Measurements from ENCODE around the gene FBXW11. TPM values are rescaled to one million over a fixed set of nuclear protein-coding genes. Genes with fewer than 3 reads are reported as not detected.

The FBXW11 gene
- polyA plus RNA-seq, 1 donor (not counting 4 experiments of a cell fraction or from before 2014, with no cell fraction given) = 48.4 TPM

DNA sequence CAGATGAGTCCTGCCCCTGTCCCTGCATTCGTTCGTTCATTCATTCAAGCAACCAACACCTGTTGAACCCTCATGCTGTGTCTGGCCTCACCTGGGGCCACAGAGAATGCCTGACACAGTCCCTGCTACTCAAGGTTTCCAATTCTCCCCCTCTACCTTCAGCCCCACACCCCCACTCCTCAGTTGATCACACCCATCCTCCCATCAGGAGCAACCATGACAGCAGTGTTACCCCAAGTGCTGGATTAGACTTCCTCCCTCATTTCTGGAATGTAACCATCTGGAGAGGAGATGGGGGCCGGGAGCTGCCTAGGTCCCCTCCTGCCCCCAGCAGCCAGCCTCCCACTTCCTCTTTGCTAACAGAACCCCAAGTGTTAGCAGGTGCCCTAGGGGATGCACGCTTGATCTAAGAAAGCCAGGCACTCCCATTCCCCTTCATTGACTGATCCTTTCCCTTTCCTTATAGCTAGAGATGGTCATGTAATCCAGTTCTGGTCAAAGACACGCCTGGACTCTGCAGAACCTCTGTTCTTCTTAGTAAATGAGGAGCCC, 163.6 kb downstream of the FBXW11 start:
- no peaks in the 10 kb centered on the region for H3K27me3 ChIP-seq (ENCODE audit: control insufficient read depth, extremely low read depth, insufficient read depth, low read length)
- no peak overlapping the region for H3K27ac ChIP-seq (ENCODE audit: control insufficient read depth, insufficient read depth, low read length)
- no peaks in the 10 kb centered on the region for H3K9me1 ChIP-seq (ENCODE audit: control insufficient read depth, extremely low read depth, insufficient read depth, low read length)
- H3K4me2 ChIP-seq (ENCODE audit: control insufficient read depth, extremely low read depth, insufficient read depth, low read depth, low read length) = peak overlapping the region; percentile 84
- H3K36me3 ChIP-seq (ENCODE audit: control insufficient read depth in 2 of 2, extremely low read depth in 1 of 2, insufficient read depth in 2 of 2, low read length in 2 of 2) = no peaks in the 10 kb centered on the region
- H2AFZ ChIP-seq (ENCODE audit: control insufficient read depth, low read length) = no peak overlapping the region
- H3K4me1 ChIP-seq (ENCODE audit: control insufficient read depth, extremely low read depth, insufficient read depth, low read length) = peaks cover 9% of the 10 kb centered on the region
- no peak overlapping the region for H3K4me3 ChIP-seq (ENCODE audit: control insufficient read depth in 2 of 3, extremely low read depth in 1 of 3, insufficient read depth in 2 of 3, low read depth in 1 of 3, low read length in 3 of 3)
- no peaks in the 10 kb centered on the region for H3K79me2 ChIP-seq (ENCODE audit: control insufficient read depth, insufficient read depth, low read length)
- dilution Hi-C loops (cut with MboI; ENCODE audit: extremely low pct_ligation_motif_present, low sequenced_read_pairs) = no loop called here
- H4K20me1 ChIP-seq (ENCODE audit: control insufficient read depth, extremely low read depth, insufficient read depth, low read length) = no peaks in the 10 kb centered on the region
- H3K9ac ChIP-seq (ENCODE audit: control insufficient read depth, extremely low read depth, insufficient read depth, low read length) = no peak overlapping the region
- no peak for FAIRE-seq
- DNase-seq (ENCODE audit: low read depth, low spot score) = no peak
- H3K9me3 ChIP-seq (ENCODE audit: control insufficient read depth, low read depth, low read length) = no peaks in the 10 kb centered on the region
- TF ChIP-seq EZH2 (IDR thresholded peaks at IDR 0.05; ENCODE audit: low read length) = no peak
- TF ChIP-seq, protein P1, sequence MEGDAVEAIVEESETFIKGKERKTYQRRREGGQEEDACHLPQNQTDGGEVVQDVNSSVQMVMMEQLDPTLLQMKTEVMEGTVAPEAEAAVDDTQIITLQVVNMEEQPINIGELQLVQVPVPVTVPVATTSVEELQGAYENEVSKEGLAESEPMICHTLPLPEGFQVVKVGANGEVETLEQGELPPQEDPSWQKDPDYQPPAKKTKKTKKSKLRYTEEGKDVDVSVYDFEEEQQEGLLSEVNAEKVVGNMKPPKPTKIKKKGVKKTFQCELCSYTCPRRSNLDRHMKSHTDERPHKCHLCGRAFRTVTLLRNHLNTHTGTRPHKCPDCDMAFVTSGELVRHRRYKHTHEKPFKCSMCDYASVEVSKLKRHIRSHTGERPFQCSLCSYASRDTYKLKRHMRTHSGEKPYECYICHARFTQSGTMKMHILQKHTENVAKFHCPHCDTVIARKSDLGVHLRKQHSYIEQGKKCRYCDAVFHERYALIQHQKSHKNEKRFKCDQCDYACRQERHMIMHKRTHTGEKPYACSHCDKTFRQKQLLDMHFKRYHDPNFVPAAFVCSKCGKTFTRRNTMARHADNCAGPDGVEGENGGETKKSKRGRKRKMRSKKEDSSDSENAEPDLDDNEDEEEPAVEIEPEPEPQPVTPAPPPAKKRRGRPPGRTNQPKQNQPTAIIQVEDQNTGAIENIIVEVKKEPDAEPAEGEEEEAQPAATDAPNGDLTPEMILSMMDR (optimal IDR thresholded peaks at IDR 0.05 in 1 of 3, IDR thresholded peaks at IDR 0.05 in 1 of 3, conservative IDR thresholded peaks at IDR 0.05 in 1 of 3; ENCODE audit: extremely low read depth in 1 of 3, insufficient read depth in 2 of 3, low read length in 3 of 3) = no peak

DNA sequence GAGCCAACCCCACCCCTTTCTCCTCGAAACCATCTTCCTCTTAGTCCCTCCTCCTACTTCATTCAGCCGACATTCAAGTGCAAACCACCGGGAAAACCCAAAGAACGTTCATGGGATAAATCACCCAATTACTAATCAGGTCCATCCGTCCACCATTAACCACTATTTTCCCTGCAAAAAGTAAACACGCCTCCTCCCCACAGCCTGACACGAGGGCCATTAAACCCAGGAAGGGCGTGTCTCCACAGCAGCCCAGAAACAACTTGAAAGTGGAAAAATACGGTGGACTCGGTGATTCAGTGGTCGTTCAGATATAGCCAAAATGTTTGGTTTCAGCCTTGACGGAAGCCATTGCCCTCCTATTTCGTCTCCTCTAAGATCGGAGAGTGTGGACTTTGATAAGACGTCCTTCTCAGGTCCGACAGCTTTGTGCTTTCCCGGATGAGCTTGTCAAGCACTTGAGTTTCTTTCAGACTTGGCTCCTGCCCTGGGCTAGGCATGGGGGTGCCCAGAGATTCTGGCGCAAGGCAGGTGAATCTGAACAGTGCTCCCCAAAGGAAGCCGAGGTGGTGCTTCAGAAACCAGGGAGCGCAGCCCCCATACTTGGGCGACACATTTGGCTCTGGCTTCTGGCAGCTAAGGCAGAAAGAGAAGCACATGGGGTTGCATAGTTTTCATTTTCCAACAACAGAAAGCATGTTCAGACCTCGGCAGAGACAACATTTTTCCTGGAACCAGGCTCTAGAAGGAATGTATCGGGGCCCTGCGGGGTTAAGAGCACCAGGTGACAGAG, 164.3 kb downstream of the FBXW11 start:
- H3K79me2 ChIP-seq (ENCODE audit: control insufficient read depth, insufficient read depth, low read length) = no peaks in the 10 kb centered on the region
- DNase-seq (ENCODE audit: low read depth, low spot score) (no peak), FAIRE-seq (peak; percentile 44)
- no peaks in the 10 kb centered on the region for H3K9me1 ChIP-seq (ENCODE audit: control insufficient read depth, extremely low read depth, insufficient read depth, low read length)
- no peaks in the 10 kb centered on the region for H4K20me1 ChIP-seq (ENCODE audit: control insufficient read depth, extremely low read depth, insufficient read depth, low read length)
- no peaks in the 10 kb centered on the region for H3K36me3 ChIP-seq (ENCODE audit: control insufficient read depth in 2 of 2, extremely low read depth in 1 of 2, insufficient read depth in 2 of 2, low read length in 2 of 2)
- H3K27ac ChIP-seq (ENCODE audit: control insufficient read depth, insufficient read depth, low read length) = no peak overlapping the region
- H2AFZ ChIP-seq (ENCODE audit: control insufficient read depth, low read length) = peak overlapping the region; percentile 90
- H3K9ac ChIP-seq (ENCODE audit: control insufficient read depth, extremely low read depth, insufficient read depth, low read length) = no peak overlapping the region
- H3K4me1 ChIP-seq (ENCODE audit: control insufficient read depth, extremely low read depth, insufficient read depth, low read length) = peaks cover 9% of the 10 kb centered on the region
- TF ChIP-seq, protein P1 (optimal IDR thresholded peaks at IDR 0.05 in 1 of 3, IDR thresholded peaks at IDR 0.05 in 1 of 3, conservative IDR thresholded peaks at IDR 0.05 in 1 of 3; ENCODE audit: extremely low read depth in 1 of 3, insufficient read depth in 2 of 3, low read length in 3 of 3) = no peak
- no peak for TF ChIP-seq EZH2 (IDR thresholded peaks at IDR 0.05; ENCODE audit: low read length)
- dilution Hi-C loops (cut with MboI; ENCODE audit: extremely low pct_ligation_motif_present, low sequenced_read_pairs) = no loop called here
- peak overlapping the region in 2 of 3 experiments; percentile 37 to 56 for H3K4me3 ChIP-seq (ENCODE audit: control insufficient read depth in 2 of 3, extremely low read depth in 1 of 3, insufficient read depth in 2 of 3, low read depth in 1 of 3, low read length in 3 of 3)
- H3K9me3 ChIP-seq (ENCODE audit: control insufficient read depth, low read depth, low read length) = no peaks in the 10 kb centered on the region
- no peaks in the 10 kb centered on the region for H3K27me3 ChIP-seq (ENCODE audit: control insufficient read depth, extremely low read depth, insufficient read depth, low read length)
- peak overlapping the region; percentile 84 for H3K4me2 ChIP-seq (ENCODE audit: control insufficient read depth, extremely low read depth, insufficient read depth, low read depth, low read length)

Data from keratinocyte (primary cell).